ENCODE results near the gene PCYT2. TPM values are rescaled to one million over a fixed set of nuclear protein-coding genes. Genes with fewer than 3 reads are reported as not detected.

Gene PCYT2
- total and polyA plus RNA-seq, 9 of the 15 experiments (the other 6 are each of a cell fraction or from before 2014, with no cell fraction given) = 0.92 to 134 (median 82.5) TPM

GRCh38 chr17:81959362-81960129 lies 48.3 kb upstream of the PCYT2 start (continued):
- TF ChIP-seq ZNF740 (CRISPR knock-in tag; IDR thresholded peaks at IDR 0.05) (peak; percentile 40; the same call in 1 of the 2 replicates), ZNF740 (tag; IDR thresholded peaks at IDR 0.05) (no peak; a peak in 1 of 4 replicates), SMAD3 (CRISPR knock-in tag; conservative IDR thresholded peaks at IDR 0.05) (no peak), SMAD4 (CRISPR knock-in tag; conservative IDR thresholded peaks at IDR 0.05) (peak; percentile 84), STAT5B (CRISPR knock-in tag; IDR thresholded peaks at IDR 0.05) (no peak), C11orf30 (IDR thresholded peaks at IDR 0.05; ENCODE audit: low read depth) (no peak), MYBL2 (IDR thresholded peaks at IDR 0.05; ENCODE audit: low read depth) (no peak), MYBL2 (CRISPR knock-in tag; IDR thresholded peaks at IDR 0.05; ENCODE audit: borderline replicate concordance) (no peak), HMG20B (CRISPR knock-in tag; IDR thresholded peaks at IDR 0.05) (no peak), BMI1 (IDR thresholded peaks at IDR 0.05; ENCODE audit: low read length) (no peak), GTF2A2 (tag; IDR thresholded peaks at IDR 0.05) (no peak), ZNF639 (CRISPR knock-in tag; conservative IDR thresholded peaks at IDR 0.05 in 1 of 2, IDR thresholded peaks at IDR 0.05 in 1 of 2) (peak in 1 of 2 experiments; percentile 76; a peak in 2 of 4 replicates), MAFK (IDR thresholded peaks at IDR 0.05; ENCODE audit: low read length) (no peak), KDM5B (IDR thresholded peaks at IDR 0.05; ENCODE audit: insufficient replicate concordance, low read depth, low read length) (peak; percentile 59), ZNF253 (CRISPR knock-in tag; conservative IDR thresholded peaks at IDR 0.05) (no peak), MEIS2 (IDR thresholded peaks at IDR 0.05; ENCODE audit: partially characterized antibody) (no peak), ZBTB5 (IDR thresholded peaks at IDR 0.05) (no peak), ZNF644 (tag; IDR thresholded peaks at IDR 0.05; ENCODE audit: low read depth) (no peak), E2F6 (IDR thresholded peaks at IDR 0.05; ENCODE audit: borderline replicate concordance in 1 of 2, extremely low read depth in 1 of 2, insufficient read depth in 1 of 2, insufficient read length in 1 of 2, low read depth in 1 of 2, low read length in 1 of 2, poor library complexity in 1 of 2, severe bottlenecking in 1 of 2) (peak; percentile 72 to 91), SREBF2 (CRISPR knock-in tag; IDR thresholded peaks at IDR 0.05) (no peak), E2F4 (CRISPR knock-in tag; IDR thresholded peaks at IDR 0.05; ENCODE audit: low read depth) (no peak)
